ENCODE data around the gene ZDHHC18. TPM values are rescaled to one million over a fixed set of nuclear protein-coding genes. Genes with fewer than 3 reads are reported as not detected.

Gene ZDHHC18
- total RNA-seq, 4 donors from 2014 or later, result 10.5 to 36.9 (median 17.1) TPM

GRCh38 chr1:26785611-26786436 is 40.7 kb upstream of the ZDHHC18 start:
- Histone ChIP-seq H3K4me1 (peaks cover 10 to 79% (median 32%) of the 10 kb centered on the region in 3 donors), H3K27ac (peak overlapping the region; percentile 99 to 100 (median 100)), H3K36me3 (peaks cover 0 to 11% of the 10 kb centered on the region in 2 donors), H3K27me3 (no peaks in the 10 kb centered on the region), H3K4me3 (peak overlapping the region in 1 of 2 donors; percentile 5), H3K9me3 (no peaks in the 10 kb centered on the region)
- WGBS, 2 donors (ENCODE audit: low coverage in 1 of 2), result 68 to 100% methylated on average over 1 to 4 of the region's 5 CpGs
- ATAC-seq, result no peak
- TF ChIP-seq POLR2A (IDR thresholded peaks at IDR 0.05) (no peak), POLR2AphosphoS5 (IDR thresholded peaks at IDR 0.05) (no peak), EP300 (IDR thresholded peaks at IDR 0.05) (no peak), CTCF (IDR thresholded peaks at IDR 0.05) (no peak)

GRCh38 chr1:26786437-26787380 is 39.8 kb upstream of the ZDHHC18 start:
- H3K27ac ChIP-seq, result peak overlapping the region; percentile 99 to 100 (median 100)
- H3K9me3 ChIP-seq, result no peaks in the 10 kb centered on the region
- TF ChIP-seq CTCF (IDR thresholded peaks at IDR 0.05), result no peak
- no peak for TF ChIP-seq EP300 (IDR thresholded peaks at IDR 0.05)
- peak in 1 of 2 donors; percentile 46 for TF ChIP-seq POLR2A (IDR thresholded peaks at IDR 0.05)
- TF ChIP-seq POLR2AphosphoS5 (IDR thresholded peaks at IDR 0.05), result peak; percentile 77
- H3K4me1 ChIP-seq, result peaks cover 10 to 85% (median 32%) of the 10 kb centered on the region in 3 donors
- no peaks in the 10 kb centered on the region for H3K27me3 ChIP-seq
- ATAC-seq, result peak; percentile 57
- peaks cover 0 to 13% of the 10 kb centered on the region in 2 donors for H3K36me3 ChIP-seq
- 0% methylated on average over 5 to 6 of the region's 12 CpGs for WGBS, 2 donors (ENCODE audit: low coverage in 1 of 2)
- H3K4me3 ChIP-seq, result peak overlapping the region; percentile 85 to 98

GRCh38 chr1:26787381-26787705 is 39.1 kb upstream of the ZDHHC18 start:
- Histone ChIP-seq H3K4me1 (peaks cover 10 to 81% (median 32%) of the 10 kb centered on the region in 3 donors), H3K4me3 (peak overlapping the region; percentile 85 to 98), H3K27me3 (no peaks in the 10 kb centered on the region), H3K36me3 (peaks cover 0 to 16% of the 10 kb centered on the region in 2 donors), H3K27ac (peak overlapping the region; percentile 99 to 100 (median 100)), H3K9me3 (no peaks in the 10 kb centered on the region)
- TF ChIP-seq POLR2A (IDR thresholded peaks at IDR 0.05), result no peak
- no peak for TF ChIP-seq POLR2AphosphoS5 (IDR thresholded peaks at IDR 0.05)
- no peak for TF ChIP-seq CTCF (IDR thresholded peaks at IDR 0.05)
- no peak for TF ChIP-seq EP300 (IDR thresholded peaks at IDR 0.05)
- 0% methylated on average over 1 to 5 of the region's 11 CpGs for WGBS, 2 donors (ENCODE audit: low coverage in 1 of 2)
- peak; percentile 20 for ATAC-seq

- peak within 1 kb of the TSS; percentile 99 to 100 (median 100) for H3K27ac ChIP-seq
- H3K9me3 ChIP-seq, result no peaks in the 10 kb centered on the region
- H3K4me3 ChIP-seq, result peak within 1 kb of the TSS; percentile 85 to 98
- peak; percentile 87 for ATAC-seq
- peaks cover 10 to 76% (median 32%) of the 10 kb centered on the region in 3 donors for H3K4me1 ChIP-seq
- 0% methylated on average over 7 of the region's 63 CpGs; no CpG with 5 or more reads in 1 of the 2 donors for WGBS, 2 donors (ENCODE audit: low coverage in 1 of 2)
- peaks cover 0 to 22% of the 10 kb centered on the region in 2 donors for H3K36me3 ChIP-seq
- peak in 3 of 4 experiments; percentile 41 to 62 (median 57) for TF ChIP-seq CTCF (IDR thresholded peaks at IDR 0.05)
- peak; percentile 68 to 73 for TF ChIP-seq POLR2A (IDR thresholded peaks at IDR 0.05)
- no peak for TF ChIP-seq EP300 (IDR thresholded peaks at IDR 0.05)
- TF ChIP-seq POLR2AphosphoS5 (IDR thresholded peaks at IDR 0.05), result peak; percentile 84
- no peaks in the 10 kb centered on the region for H3K27me3 ChIP-seq
Measured at GRCh38 chr1:26787706-26788514, 38.6 kb upstream of the ZDHHC18 start, which contains the start of gene PIGV. TSS of gene PIGV (plus strand) at chr1:26787950. CDS start at chr1:26790816, 2,866 bp downstream.
